IPS-NIHi7 (cell line): ENCODE measurements around the gene EXD3.
"Not testable (repeated sequence)": the region's sequence is repeated elsewhere in the genome, so short reads cannot be mapped to it uniquely, and the experiment has no call there.

Source experiments
- DNase-seq: peaks from one replicate; pipeline ENCODE4 v3.0.0; 2012; ENCODE audit warnings: mixed read lengths; ENCODE audit errors: extremely low spot score

The EXD3 gene

DNA sequence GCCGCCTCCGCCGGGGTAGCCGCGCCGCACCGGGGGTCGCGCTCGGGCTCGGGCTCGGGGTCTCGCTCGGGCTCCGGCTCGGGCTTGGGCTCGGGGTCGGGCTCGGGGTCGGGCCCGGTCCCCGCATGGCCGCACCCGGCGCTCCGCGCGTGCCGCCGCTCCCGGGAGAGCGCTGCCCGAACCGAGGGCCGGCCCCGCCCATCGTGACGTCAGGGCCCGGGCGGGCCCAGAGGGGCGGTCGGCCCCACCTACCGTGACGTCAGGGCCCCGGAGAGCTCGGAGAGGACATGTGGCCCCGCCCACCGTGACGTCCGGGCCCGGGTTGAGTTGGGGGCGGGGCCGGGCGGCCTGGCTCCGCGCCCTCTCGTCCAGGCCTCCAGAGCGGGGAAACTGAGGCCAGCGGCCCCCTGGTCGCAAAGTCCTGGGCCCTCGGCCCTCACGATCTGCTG lies 36.2 kb upstream of the EXD3 start, which contains the start of gene NSMF:
Gene NSMF, minus strand, starts transcription at position 183 of the 449 bp plus-strand sequence. CDS start 232 bp downstream, outside the sequence.
- DNase-seq: peak; percentile 100

DNA sequence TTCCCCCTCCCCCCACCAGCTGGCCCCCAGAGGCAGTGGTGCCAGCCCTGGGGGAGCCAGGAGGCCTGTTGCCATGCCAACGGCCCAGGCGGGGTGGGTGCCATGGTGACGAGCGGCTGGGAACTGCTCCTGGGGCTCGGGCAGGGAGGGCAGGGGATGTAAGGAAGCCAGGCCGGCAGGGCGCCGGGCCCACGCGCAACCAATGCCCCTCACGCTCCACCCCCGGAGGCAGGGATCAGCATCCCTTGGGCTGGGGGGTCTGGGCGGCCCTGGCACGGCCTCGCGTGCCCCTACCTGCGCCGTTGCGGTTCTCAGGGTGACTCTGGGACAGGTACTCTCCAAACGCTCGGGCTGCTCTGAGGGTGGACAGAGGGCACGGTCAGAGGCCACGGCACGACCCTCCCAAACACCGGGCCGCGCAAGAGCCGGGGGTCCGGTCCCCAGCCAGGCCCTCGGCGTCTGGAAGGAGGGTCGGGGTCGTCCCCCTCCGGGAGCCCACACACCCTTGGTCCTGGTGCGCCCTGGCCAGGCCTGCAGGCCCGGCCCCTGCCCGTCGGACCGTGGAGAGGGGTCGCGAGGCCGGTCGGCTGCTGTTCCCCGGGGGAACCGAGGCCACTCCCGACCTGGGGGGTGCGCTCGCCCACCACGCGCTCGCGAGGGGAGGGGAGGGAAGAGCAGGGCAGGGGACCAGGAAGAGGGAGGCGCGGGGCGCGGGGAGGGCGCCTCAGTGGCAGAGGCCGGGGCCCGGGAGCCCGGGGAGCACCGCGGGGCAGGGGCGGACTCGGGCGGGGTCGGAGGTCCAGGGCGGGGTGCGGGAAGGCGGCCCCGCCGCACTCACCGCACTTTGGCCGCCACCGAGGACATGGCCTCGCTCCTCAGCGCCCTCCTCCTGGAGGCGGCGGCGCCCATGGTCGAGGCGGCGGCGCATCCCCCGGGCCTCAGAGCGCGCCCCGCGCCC lies 35.5 kb upstream of the EXD3 start:
- DNase-seq: no peak

DNA sequence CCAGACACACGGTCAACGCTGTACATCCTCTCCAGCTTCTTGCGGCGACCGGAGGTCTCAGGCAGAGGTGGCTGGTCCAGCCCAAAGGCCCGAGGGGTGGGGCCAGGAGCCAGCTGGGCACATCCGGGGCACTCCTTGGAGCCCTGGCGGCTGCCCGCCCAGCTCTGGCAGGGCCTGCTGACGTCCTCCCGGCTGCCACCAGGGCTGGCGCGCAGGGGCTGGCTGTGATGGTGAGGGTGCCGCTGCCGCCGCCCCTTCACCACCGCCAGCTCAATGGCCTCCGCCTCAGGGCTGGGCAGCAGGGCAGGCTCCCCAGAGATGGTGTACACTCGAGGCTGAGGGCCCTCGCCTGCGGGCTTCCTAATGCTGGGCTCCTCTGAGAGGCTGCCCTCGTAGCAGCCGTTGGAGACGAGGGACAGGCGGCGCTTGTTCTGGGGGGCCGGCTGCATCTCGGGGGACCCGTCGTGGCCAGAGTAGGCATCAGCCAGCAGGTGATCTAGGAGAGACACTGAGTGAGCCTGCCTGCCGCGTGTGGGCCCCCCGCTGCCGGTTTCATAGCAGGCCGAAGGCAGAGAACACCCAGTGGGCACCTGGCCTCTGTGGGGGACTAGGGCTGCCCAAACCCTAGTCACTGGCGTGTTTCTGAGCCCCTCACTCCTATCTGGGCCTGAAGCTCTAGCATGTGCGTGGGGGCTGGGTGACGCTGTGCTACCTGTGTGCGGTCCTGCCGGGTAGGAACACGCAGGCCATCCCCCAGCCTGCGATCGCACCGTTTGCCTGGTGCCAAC lies 34.6 kb upstream of the EXD3 start:
- DNase-seq: no peak

DNA sequence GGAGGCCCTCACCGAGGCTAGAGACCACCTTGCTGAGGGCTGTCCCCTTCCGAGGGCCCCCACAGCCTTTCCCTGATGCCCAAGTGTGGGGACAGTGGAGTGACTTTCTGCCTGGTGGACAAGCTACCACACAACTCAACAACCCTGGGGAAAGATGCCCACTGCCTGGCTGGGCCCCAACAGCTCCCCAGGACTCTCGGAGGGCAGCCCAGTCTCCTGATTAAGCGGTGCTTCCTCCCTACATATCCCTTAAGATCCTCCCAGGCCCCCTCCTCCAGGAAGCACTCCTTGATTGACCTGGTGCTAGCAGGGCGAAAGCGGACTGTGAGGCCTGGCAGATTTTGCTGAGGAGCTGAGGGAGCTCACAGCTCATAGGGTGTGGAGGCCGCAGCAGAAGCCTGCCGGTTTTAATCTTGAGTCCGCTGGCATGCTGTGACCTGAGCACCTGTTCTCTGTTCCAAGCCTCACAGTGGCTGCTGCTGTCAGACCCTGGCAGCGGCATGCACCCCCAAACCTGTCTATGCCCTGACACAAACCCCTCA lies 34.0 kb upstream of the EXD3 start:
- no peak for DNase-seq

DNA sequence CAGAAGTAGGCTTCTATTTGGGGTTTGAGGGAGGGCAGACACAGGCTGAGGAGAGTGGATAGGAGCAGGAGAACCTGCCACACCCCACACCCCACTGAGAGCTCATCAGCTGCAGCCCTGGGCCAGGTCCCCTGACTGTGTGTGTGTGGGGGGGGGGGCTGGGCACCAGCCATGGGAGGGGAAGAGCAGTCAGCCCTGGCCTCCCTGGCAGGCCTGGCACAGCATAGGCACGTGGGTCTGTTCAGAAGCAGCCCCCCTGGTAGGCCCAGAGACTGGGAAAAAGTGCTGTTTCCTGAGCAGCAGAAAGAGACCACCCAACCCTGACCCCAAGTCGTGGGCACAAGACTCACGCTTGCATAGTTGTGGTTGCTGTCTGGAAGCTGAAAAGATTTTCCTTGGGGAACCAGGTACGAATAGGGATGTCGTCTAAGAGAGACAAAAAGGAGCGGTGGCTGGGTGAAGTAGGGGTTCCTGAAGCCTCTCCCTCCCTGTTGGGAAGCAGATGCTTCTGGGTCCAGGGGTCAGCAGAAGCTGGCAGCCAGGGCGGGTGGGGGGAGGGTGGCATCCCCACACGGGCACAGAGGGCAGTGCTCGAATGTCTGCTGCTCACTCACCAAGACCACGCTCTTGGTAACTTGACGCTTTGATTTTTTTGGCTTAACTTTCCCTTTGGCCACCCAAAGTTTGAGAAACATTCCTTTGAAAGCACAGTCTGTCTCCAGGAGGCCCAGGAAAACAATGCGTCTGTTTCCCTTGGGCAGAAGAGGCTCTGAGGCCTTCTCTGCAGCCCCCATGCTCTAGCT lies 33.3 kb upstream of the EXD3 start:
- no peak for DNase-seq

DNA sequence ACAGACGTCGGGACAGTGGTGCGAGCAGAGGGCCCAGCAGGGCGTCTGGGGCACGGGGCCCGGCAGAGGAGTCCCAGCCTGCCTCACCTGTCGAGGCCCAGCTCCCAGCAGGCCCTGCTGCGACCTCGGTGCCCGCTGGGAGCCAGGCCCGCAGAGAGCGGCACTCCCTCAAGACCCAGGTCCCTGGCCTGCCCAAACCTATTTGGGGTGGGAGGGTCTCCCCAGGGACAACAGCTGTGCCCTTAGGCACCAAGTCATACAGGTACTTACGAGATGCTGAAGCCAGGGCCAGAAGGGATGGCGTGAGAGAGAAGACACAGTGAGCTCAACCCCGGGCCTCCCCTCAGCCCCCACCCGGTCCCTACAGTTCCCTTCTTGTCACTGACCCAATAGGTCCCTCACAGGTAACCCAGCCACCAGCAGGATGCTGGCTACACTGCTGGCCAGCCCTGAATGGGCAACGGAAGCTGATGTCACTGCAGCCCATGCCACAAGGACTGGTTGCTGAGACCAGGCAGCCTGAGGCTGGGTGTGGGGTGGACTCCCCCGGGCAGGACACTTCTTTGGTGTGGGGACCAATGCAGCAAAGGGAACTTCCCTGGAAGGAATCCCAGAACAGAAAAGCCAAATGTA lies 32.5 kb upstream of the EXD3 start:
- DNase-seq: no peak

DNA sequence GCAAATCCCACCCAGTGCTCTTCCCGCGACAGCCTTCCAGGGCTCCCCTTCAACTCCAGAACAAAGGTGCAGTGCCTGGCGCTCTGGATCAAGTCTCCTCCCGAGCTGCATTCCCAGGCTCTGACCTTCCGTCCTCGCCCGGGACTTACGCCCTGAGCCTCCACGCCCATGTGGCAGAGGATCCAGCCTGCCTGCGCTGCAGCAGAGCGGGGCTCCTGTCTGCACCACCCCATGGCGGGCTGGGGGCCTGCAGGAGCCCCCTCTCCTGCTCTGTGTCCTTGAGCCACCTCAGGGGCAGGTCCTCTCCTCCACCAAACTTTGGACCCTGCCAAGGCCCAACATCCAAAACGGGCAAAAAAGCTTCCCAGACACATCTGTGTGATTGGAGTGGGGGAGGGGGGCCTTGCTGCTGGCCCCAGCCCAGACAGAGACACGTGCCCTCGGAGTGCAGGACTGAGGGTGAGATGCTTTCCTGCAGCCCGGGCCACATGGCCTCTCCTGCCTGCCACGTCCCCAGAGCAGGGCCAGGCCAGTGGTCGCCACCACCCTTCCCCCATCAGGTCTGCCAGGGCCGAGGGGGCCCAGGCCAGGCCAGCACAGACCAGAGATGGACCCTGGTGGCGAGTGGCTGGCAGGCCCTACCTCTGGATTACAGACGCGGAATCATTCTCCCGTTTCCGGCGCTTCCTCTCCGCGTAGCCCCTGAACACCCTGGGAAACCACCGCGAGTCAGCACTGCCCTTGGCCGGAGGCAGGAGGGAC lies 31.8 kb upstream of the EXD3 start:
- DNase-seq: peak; percentile 40

DNA sequence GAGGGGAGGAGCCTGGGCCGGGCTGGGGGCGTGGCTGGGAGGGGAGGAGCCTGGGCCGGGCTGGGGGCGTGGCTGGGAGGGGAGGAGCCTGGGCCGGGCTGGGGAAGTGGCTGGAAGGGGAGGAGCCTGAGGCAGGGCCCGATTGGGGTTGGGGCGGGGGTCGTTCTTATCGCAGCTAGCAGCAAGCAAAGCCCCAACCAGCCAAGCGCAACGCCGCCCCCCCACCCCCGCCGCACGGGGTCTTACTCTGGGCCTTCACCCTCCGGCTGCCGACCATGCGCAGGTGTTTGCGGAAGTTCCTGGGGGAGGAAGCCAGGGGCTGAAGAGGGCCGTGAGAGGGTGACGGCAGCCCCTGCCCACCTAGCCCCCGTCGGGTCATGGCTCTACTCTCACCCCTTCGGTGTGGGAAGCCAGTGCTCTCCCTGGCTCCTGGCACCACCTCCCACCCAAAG lies 31.2 kb upstream of the EXD3 start:
- DNase-seq: peak; percentile 75

DNA sequence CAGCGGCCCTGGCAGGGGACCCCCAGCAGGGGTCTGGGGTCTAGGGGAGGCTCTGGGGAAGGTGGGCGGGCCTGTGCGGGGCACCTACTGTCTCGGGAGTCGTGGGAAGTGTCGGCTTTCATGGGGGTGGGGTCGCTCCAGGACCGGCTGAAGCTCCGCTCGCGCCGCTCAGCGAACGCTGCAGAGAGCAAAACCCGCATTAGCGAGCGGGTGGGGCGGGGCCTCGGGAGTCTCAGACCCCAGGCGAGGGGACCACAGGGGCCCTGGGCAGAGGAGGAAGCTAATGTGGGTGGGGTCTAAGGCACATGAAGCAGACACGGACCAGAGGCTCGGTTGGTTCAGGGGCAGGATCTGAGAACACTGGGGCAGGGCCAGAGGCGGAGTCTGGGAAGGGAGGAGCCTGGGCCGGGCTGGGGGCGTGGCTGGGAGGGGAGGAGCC lies 30.7 kb upstream of the EXD3 start:
- DNase-seq: peak; percentile 95

DNA sequence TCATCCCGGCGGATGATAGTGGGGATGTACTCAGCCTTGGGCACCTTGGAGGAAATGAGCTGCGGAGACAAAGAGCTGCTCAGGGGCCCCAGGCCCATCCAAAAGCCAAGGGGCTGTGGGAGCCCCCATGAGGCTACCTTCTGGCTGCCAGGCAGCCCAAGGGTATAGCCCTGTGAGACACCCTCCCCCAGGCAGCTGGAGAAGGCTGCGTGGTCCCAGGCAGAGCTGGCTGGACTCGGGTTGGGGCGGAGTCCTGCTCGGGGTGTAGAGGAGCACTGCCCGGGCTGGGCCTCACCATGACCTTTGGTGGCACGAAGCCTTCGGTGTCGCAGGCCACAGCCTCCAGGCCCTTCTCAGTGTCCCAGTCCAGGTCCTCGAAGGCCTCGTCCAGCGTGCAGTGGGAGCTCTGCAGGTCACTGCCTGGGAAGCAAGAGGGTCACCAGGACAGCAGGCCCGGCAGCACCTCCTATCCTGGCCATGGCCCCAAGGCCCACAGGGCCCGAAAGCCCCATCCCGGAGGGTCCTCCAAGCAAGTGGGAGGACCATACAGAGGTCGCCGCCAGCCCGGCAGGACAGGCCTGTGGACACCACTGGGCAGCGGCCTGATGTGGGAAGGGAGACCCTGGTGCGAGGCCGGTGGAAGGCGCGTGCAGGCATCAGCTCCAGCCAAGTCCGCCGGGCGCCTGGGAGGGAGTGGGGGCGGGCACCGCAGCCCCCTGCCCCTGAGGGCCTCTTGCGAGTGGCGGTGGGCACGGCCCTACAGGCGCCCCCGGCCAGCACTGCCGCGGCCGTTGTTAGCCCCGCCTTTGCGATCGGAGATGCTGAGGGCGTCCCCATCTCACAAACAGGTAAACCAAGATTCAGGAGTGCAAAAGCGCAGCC lies 30.0 kb upstream of the EXD3 start:
- no peak for DNase-seq

DNA sequence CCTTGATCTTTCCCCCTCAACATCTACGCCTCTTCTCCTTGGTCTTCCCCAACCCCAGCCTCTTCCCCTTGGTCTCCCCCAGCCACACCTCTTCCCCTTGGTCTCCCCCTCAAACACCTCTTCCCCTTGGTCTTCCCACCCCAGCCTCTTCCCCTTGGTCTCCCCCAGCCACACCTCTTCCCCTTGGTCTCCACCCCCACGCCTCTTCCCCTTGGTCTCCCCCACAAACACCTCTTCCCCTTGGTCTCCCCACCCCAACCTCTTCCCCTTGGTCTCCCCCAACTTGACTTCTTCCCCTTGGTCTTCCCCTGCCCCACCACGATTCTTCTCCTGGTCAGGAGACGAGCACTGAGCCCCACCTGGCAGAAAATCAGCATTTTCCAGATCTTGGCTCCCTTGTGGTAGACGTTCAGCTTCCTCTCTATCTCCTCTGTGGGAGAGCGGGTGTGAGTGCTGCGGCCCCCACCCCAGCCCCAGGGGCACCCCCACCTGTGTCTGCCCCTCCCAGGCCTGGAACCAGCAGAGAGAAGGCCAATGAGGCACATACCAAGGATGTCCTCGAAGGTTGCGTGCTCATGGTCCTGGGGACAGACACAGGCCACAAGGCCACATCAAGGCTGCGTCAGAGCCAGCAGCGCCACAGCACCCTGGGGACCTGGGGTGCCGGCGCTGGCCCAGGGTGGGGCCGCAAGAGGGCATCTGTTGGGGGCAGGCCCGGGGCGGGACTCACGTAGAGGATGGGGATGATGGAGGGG lies 29.2 kb upstream of the EXD3 start:
- DNase-seq: no peak

DNA sequence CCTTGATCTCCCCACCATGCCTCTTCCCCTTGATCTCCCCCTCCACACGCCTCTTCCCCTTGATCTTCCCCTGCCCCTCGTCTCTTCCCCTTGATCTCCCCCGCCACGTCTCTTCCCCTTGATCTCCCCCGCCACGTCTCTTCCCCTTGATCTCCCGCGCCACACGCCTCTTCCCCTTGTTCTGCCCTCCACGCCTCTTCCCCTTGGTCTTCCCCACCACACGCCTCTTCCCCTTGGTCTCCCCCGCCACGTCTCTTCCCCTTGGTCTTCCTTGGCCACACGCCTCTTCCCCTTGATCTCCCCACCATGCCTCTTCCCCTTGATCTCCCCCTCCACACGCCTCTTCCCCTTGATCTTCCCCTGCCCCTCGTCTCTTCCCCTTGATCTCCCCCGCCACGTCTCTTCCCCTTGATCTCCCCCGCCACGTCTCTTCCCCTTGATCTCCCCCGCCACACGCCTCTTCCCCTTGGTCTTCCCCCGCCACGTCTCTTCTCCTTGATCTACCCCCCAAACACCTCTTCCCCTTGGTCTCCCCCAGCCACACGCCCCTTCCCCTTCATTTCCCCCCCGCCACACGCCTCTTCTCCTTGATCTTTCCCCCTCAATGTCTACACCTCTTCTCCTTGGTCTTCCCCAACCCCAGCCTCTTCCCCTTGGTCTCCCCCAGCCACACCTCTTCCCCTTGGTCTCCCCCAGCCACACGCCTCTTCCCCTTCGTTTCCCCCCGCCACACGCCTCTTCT lies 28.5 kb upstream of the EXD3 start:
- not testable (repeated sequence) for DNase-seq

DNA sequence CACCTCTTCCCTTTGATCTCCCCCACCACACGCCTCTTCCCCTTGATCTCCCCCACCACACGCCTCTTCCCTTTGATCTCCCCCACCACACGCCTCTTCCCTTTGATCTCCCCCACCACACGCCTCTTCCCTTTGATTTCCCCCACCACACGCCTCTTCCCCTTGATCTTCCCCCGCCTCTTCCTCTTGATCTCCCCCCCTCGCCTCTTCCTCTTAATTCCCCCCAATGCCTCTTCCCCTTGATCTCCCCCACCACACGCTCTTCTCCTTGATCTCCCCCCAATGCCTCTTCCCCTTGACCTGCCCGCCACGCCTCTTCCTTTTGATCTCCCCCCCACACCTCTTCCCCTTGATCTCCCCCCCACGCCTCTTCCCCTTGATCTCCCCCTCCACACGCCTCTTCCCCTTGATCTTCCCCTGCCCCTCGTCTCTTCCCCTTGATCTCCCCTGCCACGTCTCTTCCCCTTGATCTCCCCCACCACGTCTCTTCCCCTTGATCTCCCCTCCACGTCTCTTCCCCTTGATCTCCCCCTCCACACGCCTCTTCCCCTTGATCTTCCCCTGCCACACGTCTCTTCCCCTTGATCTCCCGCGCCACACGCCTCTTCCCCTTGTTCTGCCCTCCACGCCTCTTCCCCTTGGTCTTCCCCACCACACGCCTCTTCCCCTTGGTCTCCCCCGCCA lies 27.7 kb upstream of the EXD3 start:
- DNase-seq: not testable (repeated sequence)

DNA sequence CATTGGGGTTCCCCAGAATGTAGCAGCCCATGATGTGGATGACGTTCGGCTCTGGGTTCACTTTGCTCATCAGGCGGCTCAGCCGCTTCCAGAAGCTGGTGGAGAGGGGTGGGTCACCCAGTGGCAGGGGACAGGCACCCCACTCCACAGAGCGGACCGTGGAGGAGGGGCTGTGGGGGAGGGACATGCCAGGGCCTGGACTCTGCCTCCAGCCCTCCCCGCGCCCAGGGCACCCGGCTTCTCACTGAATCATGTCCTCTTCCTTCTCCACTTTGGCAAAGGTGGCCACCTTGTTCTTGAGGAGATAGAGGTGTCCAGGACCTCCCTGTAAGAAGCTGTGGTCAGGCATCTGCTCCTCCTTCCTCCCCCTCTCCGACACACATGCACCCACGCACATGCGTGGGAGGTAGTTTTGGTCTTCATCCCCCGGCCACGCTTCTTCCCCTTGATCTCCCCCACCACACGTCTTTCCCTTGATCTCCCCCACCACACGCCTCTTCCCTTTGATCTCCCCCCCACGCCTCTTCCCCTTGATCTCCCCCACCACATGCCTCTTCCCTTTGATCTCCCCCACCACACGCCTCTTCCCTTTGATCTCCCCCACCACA lies 27.1 kb upstream of the EXD3 start:
- no peak for DNase-seq

DNA sequence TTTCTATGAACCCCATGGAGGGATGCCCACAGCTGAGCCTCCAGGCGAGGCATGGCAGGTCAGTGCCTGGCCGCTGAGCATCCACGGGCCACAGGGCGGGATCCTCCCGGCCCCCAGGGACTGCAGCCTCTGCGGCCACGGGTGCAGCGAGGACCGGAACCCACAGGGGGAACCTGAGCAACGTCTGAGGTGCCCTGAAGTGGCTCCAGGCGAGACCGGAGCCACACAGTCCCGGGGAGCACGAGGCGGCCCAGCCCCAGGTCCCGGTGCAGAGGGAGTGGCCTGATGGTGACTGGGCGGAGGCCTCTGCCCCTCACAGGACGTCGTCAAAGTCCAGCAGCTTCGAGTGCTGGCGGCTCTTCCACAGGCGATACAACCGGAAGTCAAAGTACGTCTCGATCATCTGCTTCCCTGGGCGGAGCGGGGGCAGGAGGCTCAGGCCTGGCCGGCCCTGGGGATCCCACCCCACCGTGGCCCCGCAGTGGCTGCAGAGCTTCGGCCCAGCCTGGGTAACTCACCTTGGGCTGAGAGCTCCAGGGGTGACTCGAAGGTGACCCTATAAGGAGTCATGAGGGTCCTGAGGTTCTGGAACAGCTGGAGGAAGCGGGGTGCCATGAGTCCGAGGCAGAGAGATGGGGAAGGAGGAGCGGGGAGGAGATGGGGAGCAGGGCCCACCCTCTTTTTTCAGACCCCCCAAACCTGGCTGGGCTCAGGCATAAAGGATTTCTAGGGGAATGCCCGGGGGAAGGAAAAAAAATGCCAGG lies 26.3 kb upstream of the EXD3 start:
- no peak for DNase-seq

DNA sequence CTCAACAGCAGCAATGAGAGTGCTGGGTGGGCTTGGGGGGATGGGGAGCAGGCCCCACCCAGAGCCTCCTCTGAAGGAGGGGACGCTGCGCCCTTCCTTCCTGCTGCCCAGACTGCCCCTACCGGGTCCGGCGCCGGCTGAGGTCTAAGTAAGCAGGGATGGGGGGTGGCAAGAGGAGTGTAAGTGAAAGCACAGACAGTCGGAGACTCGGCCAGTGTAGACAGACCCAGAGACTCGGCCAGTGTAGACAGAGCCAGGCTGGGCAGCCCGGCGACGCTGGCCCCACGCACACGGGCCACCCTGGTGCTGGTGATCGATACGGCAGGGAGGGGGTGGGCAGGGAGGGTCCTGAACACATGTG lies 25.6 kb upstream of the EXD3 start:
- DNase-seq: no peak
